SHP77 (cell line): ENCODE data around the gene COL4A1.

ENCODE experiments used
- DNase-seq, 2 experiments: peaks; one replicate each; lab custom pipeline; 2025; lab: John Stamatoyannopoulos, UW

Gene COL4A1

DNA sequence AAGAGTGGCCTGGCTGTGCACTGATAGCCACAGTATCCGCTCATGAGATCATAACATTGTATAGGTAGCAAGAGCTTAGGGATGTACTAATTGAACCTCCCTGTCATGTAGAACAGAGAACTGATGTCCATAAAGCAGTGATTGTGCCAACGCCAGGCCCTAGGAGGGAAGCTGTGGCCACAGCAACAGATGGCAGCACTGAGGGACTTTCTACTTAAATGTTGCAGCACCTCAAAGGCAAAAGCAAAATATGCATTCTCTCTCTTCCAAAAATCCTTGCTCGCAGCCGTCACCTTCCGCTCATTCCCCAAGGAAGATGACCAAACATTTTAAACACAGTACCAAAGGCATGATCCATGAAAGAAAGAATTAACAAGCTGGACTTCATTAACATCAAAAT is 32.3 kb downstream of the COL4A1 start:
- DNase-seq: no peak

DNA sequence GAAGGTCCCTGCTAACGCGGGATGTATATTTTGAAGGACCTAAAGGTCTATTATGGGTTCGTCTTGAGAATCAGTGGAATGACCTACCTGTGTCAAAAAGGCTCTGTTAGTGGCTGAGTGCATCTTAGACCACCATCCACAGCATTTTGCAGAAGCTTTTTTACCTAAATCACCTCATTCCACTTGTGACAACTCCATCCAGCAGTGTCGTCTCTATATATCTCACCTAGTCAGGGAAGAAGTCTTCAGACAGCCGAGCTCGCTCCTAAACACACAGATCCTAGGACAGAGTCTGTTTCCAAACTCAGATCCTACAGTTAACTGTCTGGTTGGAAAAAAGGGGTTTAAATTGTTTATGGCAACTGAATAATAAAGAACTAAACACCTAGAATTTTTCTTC is 33.7 kb downstream of the COL4A1 start:
- DNase-seq: no peak

GRCh38 chr13:110272651-110273050 is 34.3 kb downstream of the COL4A1 start:
- no peak for DNase-seq

DNA sequence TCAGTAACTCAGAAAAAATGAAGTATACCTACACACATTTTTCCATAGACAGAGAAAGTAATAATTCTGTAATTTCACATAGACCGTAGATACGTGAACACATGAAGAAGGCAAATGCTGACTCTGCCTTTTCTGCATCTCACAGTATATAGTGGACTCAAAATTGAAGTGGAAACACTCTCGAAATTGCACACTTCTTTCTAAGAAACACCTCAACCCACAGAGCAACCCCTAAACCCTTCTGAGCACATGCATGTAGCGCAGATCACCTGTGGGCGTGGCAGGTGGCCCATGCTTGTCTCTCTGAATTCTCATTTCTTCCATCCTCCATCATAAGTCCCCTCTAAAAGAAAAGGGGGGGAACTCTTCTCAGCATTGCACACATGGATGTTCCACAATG is 34.7 kb downstream of the COL4A1 start:
- DNase-seq: no peak

- DNase-seq: no peak
Measured at GRCh38 chr13:110271313-110271712, 35.6 kb downstream of the COL4A1 start.

DNA sequence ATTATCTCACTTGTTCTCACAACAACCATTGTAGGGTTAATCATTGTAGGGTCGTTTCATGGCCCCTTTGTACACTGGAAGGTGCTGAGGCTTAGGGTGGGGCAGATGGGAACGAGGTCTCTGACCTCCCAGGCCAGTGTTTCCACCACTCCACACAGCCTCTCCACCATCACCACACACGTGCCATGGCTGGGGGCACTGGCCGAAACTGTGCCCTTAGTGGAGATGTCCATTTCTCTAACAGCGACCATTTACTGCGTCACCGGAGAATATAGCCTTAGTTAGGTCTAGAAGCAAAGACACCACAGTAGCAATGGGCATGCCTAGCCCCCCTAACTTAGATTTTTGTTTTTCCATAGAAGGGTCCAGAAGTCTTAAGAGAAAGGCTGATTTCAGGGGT is 36.5 kb downstream of the COL4A1 start:
- DNase-seq: no peak

GRCh38 chr13:110269509-110270185 is 37.3 kb downstream of the COL4A1 start:
- no peak for DNase-seq

DNA sequence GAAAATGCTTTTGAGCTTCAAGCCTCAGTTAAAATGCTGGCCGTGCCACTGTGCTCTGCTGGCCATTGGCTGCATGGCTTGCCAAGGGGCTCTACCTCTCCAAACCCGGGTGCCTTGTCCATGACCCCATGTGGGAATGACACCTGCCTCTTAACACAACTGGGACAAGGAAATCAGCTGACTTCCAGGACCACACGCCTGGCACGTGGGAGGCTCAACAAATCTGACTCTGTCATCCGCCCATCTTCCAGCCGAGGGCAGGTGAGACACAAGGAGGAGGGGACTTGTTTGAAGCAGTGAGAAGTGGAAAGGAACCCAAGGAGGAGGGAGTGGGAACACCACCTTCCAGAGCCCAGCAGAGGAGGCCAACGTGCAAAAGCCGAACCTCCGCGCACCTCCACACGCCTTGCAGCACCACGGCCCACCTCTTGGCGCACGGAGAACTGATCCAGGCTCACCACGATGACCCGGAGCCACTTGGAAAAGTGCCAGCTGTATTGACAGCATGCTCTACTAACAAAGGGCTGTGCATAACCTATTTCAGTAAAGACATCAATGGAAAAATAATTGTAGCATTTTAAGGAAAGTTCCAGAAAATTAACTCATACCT is 38.3 kb downstream of the COL4A1 start:
- no peak for DNase-seq

GRCh38 chr13:110268061-110268460 is 38.9 kb downstream of the COL4A1 start:
- no peak for DNase-seq

DNA sequence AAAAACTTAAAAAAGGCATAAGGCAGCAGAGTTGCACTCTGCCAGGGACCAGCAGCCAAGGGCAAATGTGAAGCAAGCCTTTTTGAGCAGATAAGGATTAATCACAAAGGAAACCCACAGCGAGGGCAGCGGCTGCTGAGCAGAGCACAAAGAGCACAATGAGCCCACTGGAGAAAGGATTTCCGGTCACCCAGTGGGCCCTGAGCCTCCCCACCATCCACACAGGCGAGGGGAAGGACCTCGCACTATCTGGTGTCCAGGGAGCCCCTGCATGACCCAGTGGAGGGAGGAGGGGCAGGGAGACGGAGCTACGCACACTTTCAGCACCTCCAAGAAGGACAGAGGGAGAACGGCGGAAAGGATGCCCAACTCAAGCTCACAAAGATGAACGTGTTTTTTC is 40.0 kb downstream of the COL4A1 start:
- DNase-seq: no peak

- no peak for DNase-seq
Measured at GRCh38 chr13:110266431-110266809, 40.5 kb downstream of the COL4A1 start.

DNA sequence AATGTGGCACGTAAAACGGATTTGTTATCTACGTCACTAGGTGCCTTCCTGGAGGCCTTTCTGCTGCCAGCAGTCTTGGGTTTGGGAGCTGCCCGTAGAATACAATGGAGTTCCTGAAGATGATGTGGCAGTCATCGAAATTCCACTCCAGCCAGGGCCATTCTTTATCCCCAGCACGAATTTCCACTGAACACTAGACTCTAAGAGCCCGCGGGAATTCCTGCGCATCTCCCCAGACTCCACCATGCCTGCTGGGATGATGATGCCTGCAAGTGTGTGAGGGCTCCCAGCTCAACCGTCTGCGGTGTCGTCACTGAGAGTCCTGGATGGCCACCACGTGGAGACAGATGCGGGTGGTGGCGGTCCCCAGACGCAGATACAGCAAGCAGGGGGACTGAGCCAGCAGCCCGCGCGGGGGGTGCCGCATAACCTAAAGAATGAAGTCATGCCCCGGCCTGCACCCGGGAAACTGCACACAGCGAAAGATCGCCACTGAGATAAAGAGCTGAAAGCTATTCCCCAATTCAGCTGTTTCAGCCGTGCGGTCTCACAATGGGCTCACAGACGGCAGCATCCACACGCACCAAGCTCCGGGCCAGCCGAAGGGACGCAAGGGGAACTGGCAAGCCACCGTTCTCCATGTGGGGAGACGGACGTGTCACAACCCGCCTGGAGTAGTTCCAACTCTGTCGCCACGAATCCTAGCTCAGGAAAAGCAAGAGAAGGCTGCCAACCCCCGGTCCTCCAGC is 41.1 kb downstream of the COL4A1 start:
- no peak for DNase-seq

GRCh38 chr13:110265341-110265681 is 41.6 kb downstream of the COL4A1 start:
- DNase-seq: no peak

DNA sequence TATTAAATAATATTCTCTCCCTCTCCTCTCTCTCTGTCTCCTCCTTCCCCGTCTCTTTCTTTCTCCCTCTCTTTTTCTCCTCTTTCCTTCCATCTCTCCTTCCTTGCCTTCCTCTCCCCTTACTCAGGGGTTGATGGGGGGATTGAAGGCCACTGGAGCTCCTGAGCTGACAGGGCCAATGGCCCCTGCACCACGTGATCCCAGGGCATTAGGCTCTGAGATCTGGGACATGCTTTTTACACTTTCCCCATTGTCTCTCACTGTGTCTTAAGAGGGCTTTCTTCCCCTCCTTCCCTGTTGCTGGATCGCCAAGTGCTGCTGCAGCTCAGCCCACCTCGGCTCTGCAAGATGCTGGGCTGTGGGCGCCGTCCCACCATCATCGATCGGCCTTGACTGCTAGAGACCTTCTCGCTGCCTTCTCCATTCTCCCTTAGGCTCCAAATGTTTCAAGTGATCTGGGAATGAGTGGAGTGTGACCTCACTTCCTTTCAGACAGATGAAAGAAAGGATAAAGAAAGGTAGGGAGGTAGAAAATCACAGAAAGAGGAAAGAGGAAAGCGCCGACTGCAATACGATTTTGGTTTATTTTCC is 42.2 kb downstream of the COL4A1 start:
- DNase-seq: no peak

DNA sequence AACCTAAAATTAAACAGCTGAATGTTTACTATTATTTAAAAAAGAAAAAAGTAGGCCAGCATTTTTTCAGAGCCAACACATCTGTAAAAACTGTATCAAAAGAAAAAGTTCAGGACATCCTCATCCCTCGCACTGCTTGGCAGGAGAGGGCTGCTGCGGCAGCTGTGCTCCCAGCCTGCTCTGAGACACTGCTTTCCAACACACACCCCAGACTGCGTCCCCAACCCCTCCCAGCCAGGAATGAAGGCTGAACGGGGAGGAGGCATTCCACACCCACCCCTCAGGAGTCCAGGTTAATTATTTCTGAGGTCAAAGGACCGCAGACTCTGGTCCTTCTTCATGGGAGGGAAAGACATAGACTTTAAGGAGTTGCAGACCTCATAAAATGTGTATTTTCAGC is 43.1 kb downstream of the COL4A1 start:
- DNase-seq: no peak

DNA sequence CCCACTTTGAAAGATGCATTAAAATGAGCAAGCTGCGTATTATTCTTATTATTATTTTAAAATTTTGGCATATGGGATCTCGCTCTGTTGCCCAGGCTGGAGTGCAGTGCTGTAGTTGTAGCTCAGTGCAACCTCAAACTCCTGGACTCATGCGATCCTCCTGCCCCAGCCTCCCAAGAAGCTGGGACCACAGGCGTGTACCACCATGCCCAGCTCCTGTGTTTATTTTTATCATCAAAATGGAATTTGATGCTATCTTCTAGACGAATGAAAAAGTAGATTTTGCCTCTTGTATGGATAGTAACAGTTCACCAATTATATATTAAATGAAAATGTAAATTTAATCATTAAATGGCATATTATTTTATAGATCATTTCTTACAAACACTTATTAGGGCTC is 43.6 kb downstream of the COL4A1 start:
- no peak for DNase-seq

DNA sequence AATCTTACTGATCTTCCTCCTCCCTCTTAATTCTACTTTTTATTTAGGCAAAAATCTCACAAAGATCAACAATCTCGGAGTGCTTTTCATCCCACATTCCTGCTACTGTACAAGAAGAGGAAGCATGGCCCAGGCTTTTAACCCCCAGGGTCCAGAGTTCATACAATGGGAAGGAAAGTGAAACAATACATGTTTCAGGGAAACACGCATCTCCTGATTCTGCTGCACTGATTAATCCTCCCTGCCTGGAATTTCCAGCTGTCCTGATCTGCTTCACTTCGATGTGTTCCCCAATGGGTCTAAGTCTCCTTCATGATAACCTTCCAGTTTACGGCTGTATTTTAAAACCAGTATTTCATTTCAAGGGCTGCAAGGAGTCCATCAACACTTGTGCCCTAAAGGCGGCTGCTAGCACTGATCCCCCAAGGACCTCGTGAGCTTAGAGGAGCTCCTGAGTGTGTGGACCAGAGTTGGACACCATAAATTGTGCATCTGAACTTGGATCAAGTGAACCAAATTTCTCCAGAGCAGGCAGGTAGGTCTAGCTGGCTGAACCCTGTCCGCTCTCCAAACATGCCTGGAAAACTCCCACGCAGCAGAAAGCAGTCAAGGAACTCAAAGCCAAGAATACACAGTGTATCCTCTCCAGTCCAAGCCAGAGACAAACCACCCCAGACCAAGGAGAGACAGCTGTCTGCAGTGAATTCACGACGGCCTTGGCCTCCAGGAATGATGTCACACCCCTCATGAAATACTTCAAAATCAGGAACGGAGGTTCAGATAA is 44.3 kb downstream of the COL4A1 start:
- no peak for DNase-seq

DNA sequence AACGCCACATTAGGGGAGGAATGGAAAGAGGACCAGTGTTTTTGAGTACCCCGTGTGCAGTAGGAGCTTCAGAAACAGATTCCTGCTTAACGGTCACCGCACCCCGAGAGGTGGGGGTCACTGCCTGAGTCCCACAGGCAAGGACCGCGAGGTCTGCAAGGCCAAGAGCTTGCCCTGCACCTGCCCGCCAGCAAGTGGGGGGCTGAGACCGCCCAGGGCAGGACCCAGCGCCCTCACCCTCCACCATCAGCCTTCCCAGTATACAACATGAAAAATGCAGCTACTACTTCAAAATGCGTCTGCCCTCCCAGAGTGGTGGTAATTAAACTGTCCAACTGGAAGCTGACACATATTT is 44.9 kb downstream of the COL4A1 start:
- no peak for DNase-seq

GRCh38 chr13:110261166-110262081 is 45.5 kb downstream of the COL4A1 start:
- no peak for DNase-seq

GRCh38 chr13:110259651-110260050 is 47.3 kb downstream of the COL4A1 start:
- no peak for DNase-seq

GRCh38 chr13:110258876-110259631 is 47.9 kb downstream of the COL4A1 start:
- DNase-seq: no peak
